HG02798 (cell line): ENCODE results near the gene AGAP3.

Experiments
- ATAC-seq: cut with Tn5 transposase; IDR thresholded peaks from one replicate; pipeline ENCODE4 v1.9.1; 2021; ENCODE audit warnings: mild to moderate bottlenecking; ENCODE audit not compliant: unreplicated experiment, poor library complexity

Gene AGAP3

DNA sequence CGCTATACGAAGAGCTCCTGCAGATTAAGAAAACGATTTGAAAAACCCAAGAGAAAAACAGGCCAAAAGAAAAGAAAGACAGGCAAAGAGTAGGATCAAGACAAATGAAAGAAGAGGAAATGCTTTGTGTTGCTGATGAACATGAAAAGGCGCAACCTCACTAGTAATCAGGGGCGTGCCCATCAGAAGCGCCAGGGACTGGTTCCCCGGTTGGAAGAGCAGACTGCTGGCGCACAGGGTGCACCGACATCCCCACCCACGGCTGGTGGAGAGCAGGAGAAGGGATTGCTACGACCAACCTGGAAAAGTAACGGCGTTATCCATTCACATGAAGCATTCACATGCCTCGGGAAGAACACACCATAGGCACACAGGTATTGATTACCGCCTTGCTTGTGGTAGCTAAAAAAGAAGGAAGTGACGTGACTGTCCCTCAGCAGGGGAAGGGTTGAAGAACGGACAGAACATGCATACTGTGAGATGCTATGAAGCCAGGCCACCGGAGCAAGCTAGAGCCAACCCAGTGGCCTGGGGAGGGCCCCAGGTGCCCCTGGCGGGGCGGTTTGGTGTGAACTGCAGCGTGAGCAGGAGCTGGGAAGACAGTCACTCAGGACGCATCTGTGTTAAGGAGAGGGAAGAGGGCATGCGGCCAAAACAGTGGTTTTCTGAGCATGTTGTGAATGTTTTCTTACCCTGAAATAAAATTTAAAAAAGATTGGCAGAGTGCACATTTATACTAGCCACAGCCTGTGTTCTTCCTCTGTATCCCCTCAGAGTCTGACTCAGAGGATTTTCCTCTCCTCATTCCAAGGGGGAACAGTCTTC is 18.3 kb downstream of the AGAP3 start:
- ATAC-seq, result no peak

GRCh38 chr7:151107882-151108281 is 21.6 kb downstream of the AGAP3 start:
- ATAC-seq, result no peak

DNA sequence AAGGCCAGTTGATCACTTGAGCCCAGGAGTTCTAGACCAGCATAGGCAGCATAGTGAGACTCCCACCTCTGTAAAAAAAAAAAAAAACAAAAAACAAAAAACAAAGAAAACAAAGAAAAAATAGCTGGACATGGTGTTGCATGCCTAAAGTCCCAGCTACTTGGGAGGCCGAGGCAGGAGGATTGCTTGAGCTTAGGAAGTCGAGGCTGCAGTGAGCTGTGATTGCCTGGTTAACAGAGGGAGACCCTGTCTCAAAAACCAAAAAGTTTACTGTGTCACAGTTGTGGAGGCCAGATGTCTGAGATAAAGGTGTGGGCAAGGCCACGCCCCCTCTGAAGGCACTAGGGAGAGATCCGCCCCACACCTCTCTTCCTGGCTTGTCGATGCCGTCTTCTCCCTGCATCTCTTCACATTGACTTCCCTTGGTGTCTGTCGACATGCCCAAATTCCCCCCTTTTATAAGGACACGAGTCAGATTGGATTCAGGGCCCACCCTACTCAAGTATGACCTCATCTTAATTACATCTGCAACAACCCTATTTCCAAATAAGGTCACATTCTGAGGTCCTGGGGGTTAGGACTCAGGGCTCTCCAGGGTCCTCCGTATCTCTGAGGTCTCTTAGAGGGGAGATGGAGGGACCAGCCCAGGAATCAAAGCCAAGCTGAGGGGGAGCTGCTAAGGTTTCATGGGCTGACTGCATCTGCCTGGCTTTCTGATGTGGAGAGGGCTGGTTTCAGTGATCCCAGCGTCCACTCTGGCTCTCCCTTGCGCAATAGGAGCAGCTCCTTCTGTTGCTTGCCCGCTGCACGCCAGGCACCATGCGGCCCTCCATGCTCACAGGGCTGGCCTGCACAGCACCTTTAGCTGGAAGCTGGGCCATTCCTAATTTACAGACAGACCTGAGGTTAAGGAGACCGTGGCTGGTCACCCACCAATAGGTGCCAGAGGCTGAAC is 23.1 kb downstream of the AGAP3 start:
- no peak for ATAC-seq

- no peak for ATAC-seq
Observed at GRCh38 chr7:151110236-151110940, 24.1 kb downstream of the AGAP3 start.

DNA sequence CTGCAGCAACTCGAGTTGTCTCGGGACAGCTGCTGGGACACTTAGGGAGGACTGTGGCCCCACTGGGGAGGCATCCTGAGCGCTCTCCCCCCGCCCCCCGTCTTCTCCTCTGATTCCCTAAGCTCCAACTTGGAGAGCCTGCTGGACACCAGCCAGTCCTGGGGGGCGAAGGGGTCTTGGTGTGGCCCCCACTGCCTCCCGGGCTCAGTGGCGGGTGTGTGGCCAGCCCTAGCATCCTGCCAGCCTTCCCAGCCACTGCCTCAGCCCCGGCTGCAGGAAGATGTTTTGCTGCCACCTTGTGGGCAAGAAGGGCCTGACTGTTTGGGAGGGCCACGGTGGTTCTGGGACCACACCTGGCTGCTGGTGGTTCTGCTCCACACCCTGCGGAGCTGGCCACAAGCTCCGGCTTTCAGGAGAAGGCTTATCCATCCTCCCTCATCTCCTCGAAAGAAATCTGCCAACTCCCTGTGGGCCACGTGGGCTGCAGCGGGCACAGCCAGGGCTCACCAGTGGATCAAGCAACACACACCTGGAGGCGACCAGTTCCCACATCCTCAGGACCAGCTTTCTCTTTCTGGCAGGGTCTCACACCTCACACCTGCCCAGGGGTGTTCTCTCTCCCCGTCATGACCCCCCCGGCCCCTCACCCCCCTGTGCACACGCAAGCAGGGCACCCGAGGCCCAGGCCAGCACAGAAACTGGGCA is 24.8 kb downstream of the AGAP3 start:
- ATAC-seq, result peak; percentile 88

DNA sequence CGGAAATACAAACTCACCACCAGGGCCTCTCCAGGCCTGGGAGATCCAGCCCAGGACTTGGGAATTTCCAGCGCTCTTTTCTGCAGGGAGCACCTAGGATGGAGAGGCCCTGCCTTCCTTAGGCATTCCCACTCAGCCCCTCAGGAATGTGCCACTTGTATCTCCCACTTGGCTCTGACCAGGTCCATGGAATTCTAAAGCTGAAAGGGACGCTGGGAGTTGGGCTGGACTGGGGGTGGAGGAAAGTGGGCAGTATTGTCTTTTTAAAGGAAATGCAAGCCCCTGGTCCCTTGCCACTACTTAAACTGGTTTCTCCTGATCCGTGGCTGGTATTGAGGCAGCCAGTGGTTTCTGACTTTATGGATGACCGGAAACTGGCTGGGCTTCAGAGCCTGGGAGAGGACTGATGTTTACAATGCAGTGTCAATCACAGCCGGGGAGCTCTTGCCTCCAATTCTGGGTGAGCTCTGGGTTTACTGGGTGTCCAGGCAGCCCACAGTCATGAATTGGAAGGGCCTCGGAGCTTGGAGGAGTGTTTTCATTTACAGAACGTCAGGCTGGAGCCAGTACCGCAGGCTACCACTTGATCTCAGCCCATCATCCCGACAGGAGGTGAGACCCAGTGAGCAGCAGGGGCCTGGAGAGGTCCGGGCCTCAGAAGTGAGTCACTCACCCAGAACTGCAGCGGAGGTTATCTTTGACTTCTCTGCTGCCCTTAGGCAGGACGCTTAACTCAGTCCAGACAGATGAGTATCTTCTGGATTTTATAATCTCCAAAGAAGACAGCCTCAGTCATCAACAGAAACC is 27.3 kb downstream of the AGAP3 start:
- no peak for ATAC-seq

DNA sequence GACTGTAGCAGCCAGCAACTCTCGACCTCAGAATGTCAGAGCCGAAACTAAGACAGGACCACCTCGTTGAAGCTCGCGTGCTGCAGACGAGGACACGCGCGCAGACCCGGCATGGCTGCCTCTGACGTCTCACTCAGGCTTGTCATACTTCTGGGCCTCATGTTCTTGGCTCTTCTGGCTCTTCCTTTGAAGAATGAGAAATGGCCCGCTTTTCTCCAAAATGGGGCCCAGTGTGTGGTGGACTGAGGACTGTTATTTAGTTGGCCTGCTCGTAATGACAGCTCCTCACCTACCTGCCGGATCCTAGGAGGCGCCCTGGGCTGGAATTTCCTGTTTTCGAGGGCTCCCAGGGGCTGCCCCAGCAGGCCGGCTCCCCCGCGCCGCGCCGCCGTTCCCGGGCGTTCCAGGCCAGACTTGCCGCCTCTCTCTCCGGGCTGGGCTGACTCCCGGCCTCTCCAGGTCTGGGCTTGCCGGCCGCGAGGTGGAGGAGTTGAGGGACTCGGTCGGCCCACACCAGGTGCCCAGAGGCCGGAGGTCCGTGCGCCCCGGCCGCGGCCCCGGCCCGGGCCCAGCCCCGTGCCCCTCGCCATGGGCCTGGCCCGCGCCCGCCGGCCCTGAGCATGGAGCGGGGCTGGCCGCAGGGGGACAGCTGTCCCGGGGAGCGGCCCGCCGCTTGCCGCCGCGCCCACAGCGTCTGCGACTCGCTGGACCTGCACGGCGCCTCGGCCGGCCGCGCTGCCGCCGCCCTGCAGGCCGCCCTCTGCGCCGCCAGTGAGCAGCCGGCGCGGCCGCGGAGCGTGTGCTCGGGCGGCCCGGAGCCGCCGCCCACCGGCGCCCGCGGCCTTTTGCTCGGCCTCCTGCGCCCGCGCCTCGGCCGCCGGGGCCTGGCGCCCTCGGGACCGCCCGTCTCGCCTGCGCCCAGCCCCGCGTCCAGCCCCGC is 28.1 kb downstream of the AGAP3 start:
- no peak for ATAC-seq

DNA sequence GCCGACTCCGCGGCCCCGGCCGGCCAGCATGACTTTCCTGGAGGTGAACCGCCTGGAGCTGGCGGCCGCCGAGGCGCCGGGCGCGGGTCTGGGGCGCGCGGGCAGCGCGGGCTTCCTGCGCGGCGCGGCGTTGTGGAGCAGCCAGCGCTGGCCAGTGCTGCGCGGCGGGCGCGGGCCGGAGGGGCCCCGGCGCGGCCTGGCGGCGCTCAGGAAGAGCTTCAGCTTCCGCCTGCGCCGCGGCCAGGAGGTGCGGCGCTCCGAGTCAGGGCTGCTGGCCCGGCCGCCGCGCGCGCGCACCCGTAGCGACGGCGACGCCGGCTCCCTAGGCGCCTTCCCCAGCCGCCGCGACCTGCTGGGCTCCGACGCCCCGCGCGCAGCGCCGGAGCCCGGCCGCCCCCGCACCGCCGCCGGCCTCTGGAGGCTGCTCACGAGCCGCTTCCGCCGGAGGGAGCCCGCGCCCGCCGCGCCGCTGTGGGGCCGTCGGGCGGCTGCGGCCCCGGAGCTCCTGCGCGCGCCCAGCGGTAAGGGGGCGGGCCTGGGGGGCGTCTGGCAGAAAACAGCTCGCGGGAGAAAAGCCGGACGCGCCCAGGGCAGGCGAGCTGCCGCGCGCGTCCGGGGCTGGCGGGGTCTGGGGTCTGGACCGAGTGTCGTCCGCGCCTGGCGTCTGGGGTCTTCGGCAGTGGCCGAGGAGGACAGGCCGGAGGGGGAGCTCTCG is 29.0 kb downstream of the AGAP3 start:
- no peak for ATAC-seq

DNA sequence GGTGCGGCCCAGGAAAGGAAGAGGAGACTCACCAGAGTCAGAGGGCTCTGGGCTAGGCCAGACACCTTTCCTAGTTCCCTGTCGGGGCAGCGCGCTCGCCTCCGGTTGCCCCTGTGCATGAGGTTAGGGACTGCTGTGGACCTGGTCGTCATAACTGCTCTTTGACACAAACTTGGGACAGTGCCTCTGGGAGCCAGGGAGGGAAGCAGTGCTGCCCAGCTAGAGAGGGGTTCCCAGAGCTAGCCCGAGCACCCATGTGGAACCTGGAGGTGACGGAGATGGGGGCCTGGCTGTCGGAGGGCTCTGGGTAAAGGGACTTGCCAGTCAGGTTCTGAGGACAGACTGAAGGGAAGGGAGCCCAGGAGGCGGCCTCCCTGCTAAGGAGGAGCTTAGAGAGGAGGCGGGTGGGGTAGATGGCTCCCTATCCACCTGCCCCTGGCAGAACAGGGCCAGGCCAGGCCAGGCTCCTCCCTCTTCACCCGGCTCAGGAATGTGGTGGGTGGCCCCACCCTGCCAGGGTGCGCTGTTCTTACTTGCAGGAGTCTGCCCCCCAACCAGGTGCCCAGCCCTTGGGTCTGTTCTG is 29.7 kb downstream of the AGAP3 start:
- ATAC-seq, result no peak

GRCh38 chr7:151116603-151117440 is 30.5 kb downstream of the AGAP3 start:
- ATAC-seq, result no peak

DNA sequence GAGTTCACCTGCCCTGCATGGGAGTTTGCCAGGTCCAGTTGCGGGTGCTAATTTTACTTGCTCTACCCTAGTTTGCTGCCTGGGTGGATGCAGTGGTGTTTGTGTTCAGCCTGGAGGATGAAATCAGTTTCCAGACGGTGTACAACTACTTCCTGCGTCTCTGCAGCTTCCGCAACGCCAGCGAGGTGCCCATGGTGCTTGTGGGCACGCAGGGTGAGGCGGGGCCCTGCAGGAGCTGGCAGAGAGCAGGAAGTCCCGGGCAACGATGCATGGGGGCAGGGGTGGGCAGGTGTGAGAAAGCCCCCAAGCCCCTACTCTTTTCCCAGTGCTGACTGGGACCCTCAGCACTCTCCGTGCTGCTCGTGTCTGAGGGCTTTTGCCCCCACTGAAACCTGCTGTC is 31.3 kb downstream of the AGAP3 start:
- no peak for ATAC-seq

DNA sequence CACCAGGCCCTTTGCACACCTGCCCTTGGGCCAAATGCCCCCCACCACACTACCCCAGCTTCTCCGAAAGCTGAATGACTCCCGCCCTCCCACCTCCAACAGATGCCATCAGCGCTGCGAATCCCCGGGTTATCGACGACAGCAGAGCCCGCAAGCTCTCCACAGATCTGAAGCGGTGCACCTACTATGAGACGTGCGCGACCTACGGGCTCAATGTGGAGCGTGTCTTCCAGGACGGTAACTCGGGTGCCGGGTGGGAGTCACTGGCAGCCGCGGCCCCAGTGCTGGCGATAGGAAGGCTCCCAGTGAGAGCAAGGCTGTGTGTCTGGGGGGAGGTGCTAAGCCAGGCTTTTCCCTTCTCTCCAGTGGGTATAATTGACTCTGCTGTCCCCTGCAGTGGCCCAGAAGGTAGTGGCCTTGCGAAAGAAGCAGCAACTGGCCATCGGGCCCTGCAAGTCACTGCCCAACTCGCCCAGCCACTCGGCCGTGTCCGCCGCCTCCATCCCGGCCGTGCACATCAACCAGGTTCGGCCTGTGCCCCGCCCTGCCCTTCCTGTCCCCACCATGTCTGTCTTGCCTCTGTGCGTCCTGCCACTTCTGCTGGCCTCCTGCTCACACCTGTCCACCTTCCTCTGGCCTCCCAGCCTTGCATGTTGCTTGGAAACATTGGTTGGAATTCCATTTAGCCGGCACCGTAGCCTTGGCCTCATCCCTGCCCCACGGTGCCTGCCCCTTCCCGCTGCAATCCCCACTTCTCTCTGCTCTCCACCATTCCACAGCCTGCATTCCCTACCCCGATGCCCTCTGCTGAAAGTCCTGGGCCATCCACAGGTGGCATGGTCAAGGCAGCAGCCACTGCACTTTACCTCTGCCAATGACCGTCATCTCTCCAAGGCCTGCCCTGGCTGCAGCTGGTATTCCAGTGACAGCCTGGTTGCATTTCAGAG is 32.1 kb downstream of the AGAP3 start:
- no peak for ATAC-seq

GRCh38 chr7:151119055-151119415 is 32.8 kb downstream of the AGAP3 start:
- ATAC-seq, result no peak

GRCh38 chr7:151119902-151120301 is 33.6 kb downstream of the AGAP3 start:
- ATAC-seq, result no peak

DNA sequence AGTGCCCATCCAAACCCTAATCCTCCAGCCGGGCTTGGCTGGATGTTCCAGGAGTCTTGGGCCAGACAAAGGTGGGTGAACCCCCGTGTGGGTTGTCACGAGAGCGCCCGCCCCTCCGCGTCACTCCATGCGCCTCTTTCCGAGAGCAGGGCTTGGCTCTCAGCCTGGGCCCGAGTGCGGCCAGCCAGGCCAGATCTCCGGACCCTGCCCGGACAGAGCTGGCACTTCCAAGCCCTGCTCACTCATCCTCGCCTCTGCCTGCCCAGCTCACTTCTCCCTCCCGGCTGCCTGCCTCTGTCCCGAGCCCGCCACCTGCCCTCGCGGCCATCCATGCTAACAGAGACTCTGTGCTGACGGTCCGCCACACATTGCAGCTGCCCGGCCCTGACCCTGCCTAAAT is 34.6 kb downstream of the AGAP3 start:
- no peak for ATAC-seq
